Measurements from ENCODE around the gene IFIT1.

Gene IFIT1

GRCh38 chr10:89363729-89364442, 28.5 kb upstream of the IFIT1 start:
- DNase-seq (ENCODE audit: low read depth in 1 of 2, low spot score in 1 of 2) = no peak
- H3K27me3 ChIP-seq (ENCODE audit: insufficient read depth, poor library complexity, severe bottlenecking) = no peaks in the 10 kb centered on the region
- H3K4me3 ChIP-seq (replicated peaks; ENCODE audit: insufficient read depth, low read length) = no peak overlapping the region
- H3K27ac ChIP-seq (replicated peaks) = no peak overlapping the region
- TF ChIP-seq, protein P1, sequence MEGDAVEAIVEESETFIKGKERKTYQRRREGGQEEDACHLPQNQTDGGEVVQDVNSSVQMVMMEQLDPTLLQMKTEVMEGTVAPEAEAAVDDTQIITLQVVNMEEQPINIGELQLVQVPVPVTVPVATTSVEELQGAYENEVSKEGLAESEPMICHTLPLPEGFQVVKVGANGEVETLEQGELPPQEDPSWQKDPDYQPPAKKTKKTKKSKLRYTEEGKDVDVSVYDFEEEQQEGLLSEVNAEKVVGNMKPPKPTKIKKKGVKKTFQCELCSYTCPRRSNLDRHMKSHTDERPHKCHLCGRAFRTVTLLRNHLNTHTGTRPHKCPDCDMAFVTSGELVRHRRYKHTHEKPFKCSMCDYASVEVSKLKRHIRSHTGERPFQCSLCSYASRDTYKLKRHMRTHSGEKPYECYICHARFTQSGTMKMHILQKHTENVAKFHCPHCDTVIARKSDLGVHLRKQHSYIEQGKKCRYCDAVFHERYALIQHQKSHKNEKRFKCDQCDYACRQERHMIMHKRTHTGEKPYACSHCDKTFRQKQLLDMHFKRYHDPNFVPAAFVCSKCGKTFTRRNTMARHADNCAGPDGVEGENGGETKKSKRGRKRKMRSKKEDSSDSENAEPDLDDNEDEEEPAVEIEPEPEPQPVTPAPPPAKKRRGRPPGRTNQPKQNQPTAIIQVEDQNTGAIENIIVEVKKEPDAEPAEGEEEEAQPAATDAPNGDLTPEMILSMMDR (IDR thresholded peaks at IDR 0.05; ENCODE audit: insufficient read depth, low read length) = no peak
- TF ChIP-seq SPI1 (IDR thresholded peaks at IDR 0.05; ENCODE audit: borderline replicate concordance, low read depth) (no peak), REST (IDR thresholded peaks at IDR 0.05; ENCODE audit: insufficient replicate concordance, low read depth) (no peak), GABPA (IDR thresholded peaks at IDR 0.05; ENCODE audit: low read depth) (no peak), POLR2AphosphoS5 (IDR thresholded peaks at IDR 0.05; ENCODE audit: low read depth) (no peak)

DNA sequence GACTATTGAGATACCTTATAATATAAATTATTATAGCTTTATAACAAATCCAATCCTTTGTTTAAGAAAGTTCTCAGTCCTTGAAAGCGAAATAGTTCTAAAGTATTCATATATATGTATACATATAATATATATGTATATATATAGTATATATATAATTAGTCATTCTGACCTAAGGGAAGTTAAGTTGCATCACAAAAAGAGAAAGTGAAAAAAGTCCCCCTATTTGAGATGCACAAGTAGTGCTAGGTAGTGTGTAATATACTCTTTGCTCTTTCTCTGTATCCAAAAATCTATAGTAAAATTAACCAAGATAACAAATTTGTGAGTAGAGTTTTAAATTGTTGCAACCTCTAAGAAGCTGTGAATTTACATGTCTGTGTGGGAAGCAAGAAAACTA, 27.9 kb upstream of the IFIT1 start:
- DNase-seq (ENCODE audit: low read depth in 1 of 2, low spot score in 1 of 2) = no peak
- no peaks in the 10 kb centered on the region for H3K27me3 ChIP-seq (ENCODE audit: insufficient read depth, poor library complexity, severe bottlenecking)
- no peak overlapping the region for H3K4me3 ChIP-seq (replicated peaks; ENCODE audit: insufficient read depth, low read length)
- H3K27ac ChIP-seq (replicated peaks) = no peak overlapping the region
- TF ChIP-seq POLR2AphosphoS5 (IDR thresholded peaks at IDR 0.05; ENCODE audit: low read depth) = no peak
- no peak for TF ChIP-seq GABPA (IDR thresholded peaks at IDR 0.05; ENCODE audit: low read depth)
- TF ChIP-seq, protein P1 (IDR thresholded peaks at IDR 0.05; ENCODE audit: insufficient read depth, low read length) = no peak
- TF ChIP-seq REST (IDR thresholded peaks at IDR 0.05; ENCODE audit: insufficient replicate concordance, low read depth) = no peak
- TF ChIP-seq SPI1 (IDR thresholded peaks at IDR 0.05; ENCODE audit: borderline replicate concordance, low read depth) = no peak

GRCh38 chr10:89367529-89367928, 24.9 kb upstream of the IFIT1 start:
- no peak for DNase-seq (ENCODE audit: low read depth in 1 of 2, low spot score in 1 of 2)
- Histone ChIP-seq H3K27me3 (ENCODE audit: insufficient read depth, poor library complexity, severe bottlenecking) (no peaks in the 10 kb centered on the region), H3K27ac (replicated peaks) (no peak overlapping the region), H3K4me3 (replicated peaks; ENCODE audit: insufficient read depth, low read length) (no peak overlapping the region)
- TF ChIP-seq SPI1 (IDR thresholded peaks at IDR 0.05; ENCODE audit: borderline replicate concordance, low read depth) (no peak), GABPA (IDR thresholded peaks at IDR 0.05; ENCODE audit: low read depth) (no peak), REST (IDR thresholded peaks at IDR 0.05; ENCODE audit: insufficient replicate concordance, low read depth) (no peak), POLR2AphosphoS5 (IDR thresholded peaks at IDR 0.05; ENCODE audit: low read depth) (no peak)
- TF ChIP-seq, protein P1 (IDR thresholded peaks at IDR 0.05; ENCODE audit: insufficient read depth, low read length) = no peak
